Peyer's patch (tissue), 4 donors: ENCODE measurements around the gene ZNF81.

Source experiments
- CTCF ChIP-seq, 6 experiments: fragments of 450-650 bp in 4 of 6; fragments of 200-600 bp in 2 of 6; sonication (generic) in 1 of 6; IDR thresholded peaks; one replicate each; pipeline ENCODE4 v1.5.1; 2017 to 2019; ENCODE audit warnings: antibody characterized with exemption in 6 of 6, mild to moderate bottlenecking in 3 of 6, moderate library complexity in 1 of 6
- POLR2A ChIP-seq, 2 donors: fragments of 450-650 bp; IDR thresholded peaks; one replicate each; pipeline ENCODE4 v1.5.1; 2017; ENCODE audit warnings: antibody characterized with exemption in 2 of 2, mild to moderate bottlenecking in 2 of 2, moderate library complexity in 2 of 2

- TF ChIP-seq CTCF (IDR thresholded peaks at IDR 0.05): no peak
- no peak for TF ChIP-seq POLR2A (IDR thresholded peaks at IDR 0.05)
Observed at GRCh38 chrX:47817421-47817820, 19.3 kb upstream of the ZNF81 start.
